Vagina (tissue), 2 donors: ENCODE results near the gene ADIG. TPM values are rescaled to one million over a fixed set of nuclear protein-coding genes. Genes with fewer than 3 reads are reported as not detected.
"Not testable (repeated sequence)": the region's sequence is repeated elsewhere in the genome, so short reads cannot be mapped to it uniquely, and the experiment has no call there.

ENCODE experiments used
- DNase-seq, 2 donors: peaks; one replicate each; pipeline ENCODE4 v3.0.0-alpha.2; 2017; ENCODE audit errors: extremely low spot score in 2 of 2
- H3K27ac ChIP-seq: fragments of 200-600 bp; sonication (generic); one replicate; pipeline ENCODE4 v1.5.1; 2019
- H3K27me3 ChIP-seq: fragments of 200-600 bp; sonication (generic); one replicate; pipeline ENCODE4 v1.5.1; 2019
- H3K36me3 ChIP-seq, 2 donors: fragments of 200-600 bp; sonication (generic); one replicate each; pipeline ENCODE4 v1.5.1; 2017 to 2019
- H3K4me1 ChIP-seq: fragments of 200-600 bp; sonication (generic); one replicate; pipeline ENCODE4 v1.5.1; 2019
- H3K4me3 ChIP-seq, 2 donors: fragments of 200-600 bp; sonication (generic); 1 replicate in 1 of 2; 2 replicates in 1 of 2; pipeline ENCODE4 v1.5.1; 2016 to 2019
- H3K9me3 ChIP-seq: fragments of 200-600 bp; sonication (generic); one replicate; pipeline ENCODE4 v1.5.1; 2019
- CTCF ChIP-seq, 3 experiments: fragments of 450-650 bp in 2 of 3; fragments of 200-600 bp in 1 of 3; sonication (generic) in 1 of 3; IDR thresholded peaks; one replicate each; pipeline ENCODE4 v1.5.1; 2017 to 2019; ENCODE audit warnings: antibody characterized with exemption in 3 of 3, mild to moderate bottlenecking in 2 of 3, moderate library complexity in 2 of 3
- POLR2A ChIP-seq, 2 donors: fragments of 450-650 bp; IDR thresholded peaks; one replicate each; pipeline ENCODE4 v1.6.1; 2017; ENCODE audit warnings: antibody characterized with exemption in 2 of 2, mild to moderate bottlenecking in 2 of 2, moderate library complexity in 2 of 2
- POLR2AphosphoS5 ChIP-seq, 2 donors: sonication (generic); formaldehyde crosslinking; IDR thresholded peaks; one replicate each; pipeline ENCODE4 v1.9.0; 2017; ENCODE audit warnings: antibody characterized with exemption in 2 of 2, mild to moderate bottlenecking in 2 of 2, low read depth in 1 of 2; ENCODE audit not compliant: insufficient read depth in 1 of 2
- intact Hi-C: fragments of 100-400 bp; cut with DNase I; formaldehyde crosslinking; loops from one replicate; pipeline ENCODE4 v1.15.1; 2023
- total RNA-seq: library from RNA; depleted of rRNA; stranded (reverse); fragments of >200 nt; gene quantifications from one replicate; pipeline ENCODE4 v1.2.3, GENCODE V29; 2016

Gene ADIG
- total RNA-seq, 1 donor from 2014 or later, result not detected

- Histone ChIP-seq H3K36me3 (no peaks in the 10 kb centered on the region), H3K4me3 (no peak overlapping the region), H3K9me3 (no peaks in the 10 kb centered on the region), H3K27ac (no peak overlapping the region), H3K27me3 (no peaks in the 10 kb centered on the region), H3K4me1 (no peaks in the 10 kb centered on the region)
- no peak for DNase-seq
- intact Hi-C loops, result no loop called here
- TF ChIP-seq POLR2AphosphoS5 (IDR thresholded peaks at IDR 0.05; ENCODE audit: insufficient read depth in 1 of 2, low read depth in 1 of 2) (no peak), POLR2A (IDR thresholded peaks at IDR 0.05) (no peak), CTCF (IDR thresholded peaks at IDR 0.05) (no peak)
Measured at GRCh38 chr20:38588303-38588702, 7.3 kb downstream of the ADIG start.

GRCh38 chr20:38589351-38589750 is 8.4 kb downstream of the ADIG start:
- Histone ChIP-seq H3K4me1 (no peaks in the 10 kb centered on the region), H3K36me3 (no peaks in the 10 kb centered on the region), H3K4me3 (no peak overlapping the region), H3K27ac (no peak overlapping the region), H3K27me3 (no peaks in the 10 kb centered on the region), H3K9me3 (no peaks in the 10 kb centered on the region)
- TF ChIP-seq POLR2A (IDR thresholded peaks at IDR 0.05), result no peak
- intact Hi-C loops, result no loop called here
- no peak for DNase-seq

GRCh38 chr20:38589967-38590675 is 9.1 kb downstream of the ADIG start:
- intact Hi-C loops, result no loop called here
- H3K4me3 ChIP-seq, result no peak overlapping the region
- no peak for DNase-seq
- no peak for TF ChIP-seq POLR2AphosphoS5 (IDR thresholded peaks at IDR 0.05; ENCODE audit: insufficient read depth in 1 of 2, low read depth in 1 of 2)
- TF ChIP-seq POLR2A (IDR thresholded peaks at IDR 0.05), result no peak
- TF ChIP-seq CTCF (IDR thresholded peaks at IDR 0.05), result no peak
- H3K27me3 ChIP-seq, result no peaks in the 10 kb centered on the region
- H3K9me3 ChIP-seq, result no peaks in the 10 kb centered on the region
- no peaks in the 10 kb centered on the region for H3K36me3 ChIP-seq
- H3K4me1 ChIP-seq, result no peaks in the 10 kb centered on the region
- no peak overlapping the region for H3K27ac ChIP-seq

- no peak for DNase-seq
- intact Hi-C loops, result no loop called here
- H3K27me3 ChIP-seq, result no peaks in the 10 kb centered on the region
- no peaks in the 10 kb centered on the region for H3K36me3 ChIP-seq
- no peak overlapping the region for H3K27ac ChIP-seq
- no peaks in the 10 kb centered on the region for H3K4me1 ChIP-seq
- H3K4me3 ChIP-seq, result no peak overlapping the region
- H3K9me3 ChIP-seq, result no peaks in the 10 kb centered on the region
- TF ChIP-seq POLR2AphosphoS5 (IDR thresholded peaks at IDR 0.05; ENCODE audit: insufficient read depth in 1 of 2, low read depth in 1 of 2) (no peak), CTCF (IDR thresholded peaks at IDR 0.05) (no peak), POLR2A (IDR thresholded peaks at IDR 0.05) (no peak)
Measured at GRCh38 chr20:38590676-38591473, 9.9 kb downstream of the ADIG start.

- no peak for TF ChIP-seq POLR2A (IDR thresholded peaks at IDR 0.05)
- no peak for TF ChIP-seq POLR2AphosphoS5 (IDR thresholded peaks at IDR 0.05; ENCODE audit: insufficient read depth in 1 of 2, low read depth in 1 of 2)
- no peak for TF ChIP-seq CTCF (IDR thresholded peaks at IDR 0.05)
- Histone ChIP-seq H3K36me3 (no peaks in the 10 kb centered on the region), H3K27ac (no peak overlapping the region), H3K4me1 (no peaks in the 10 kb centered on the region), H3K27me3 (no peaks in the 10 kb centered on the region), H3K9me3 (no peaks in the 10 kb centered on the region), H3K4me3 (no peak overlapping the region)
- intact Hi-C loops, result no loop called here
- no peak for DNase-seq
Measured at GRCh38 chr20:38591474-38592410, 10.7 kb downstream of the ADIG start.

GRCh38 chr20:38592411-38592790 is 11.4 kb downstream of the ADIG start:
- intact Hi-C loops, H3K27ac ChIP-seq, H3K4me3 ChIP-seq, H3K9me3 ChIP-seq, H3K4me1 ChIP-seq, DNase-seq, H3K27me3 ChIP-seq, H3K36me3 ChIP-seq: not testable (repeated sequence)

- H3K4me1 ChIP-seq, H3K27me3 ChIP-seq, intact Hi-C loops, H3K36me3 ChIP-seq, DNase-seq, H3K27ac ChIP-seq, H3K4me3 ChIP-seq, H3K9me3 ChIP-seq: not testable (repeated sequence)
Measured at GRCh38 chr20:38594281-38594680, 13.3 kb downstream of the ADIG start.

- H3K27me3 ChIP-seq, H3K36me3 ChIP-seq, intact Hi-C loops, DNase-seq, H3K4me3 ChIP-seq, H3K4me1 ChIP-seq, H3K9me3 ChIP-seq, H3K27ac ChIP-seq: not testable (repeated sequence)
Measured at GRCh38 chr20:38595886-38596285, 14.9 kb downstream of the ADIG start.
